HEK293 (cell line): ENCODE results near the gene GPR62.

Experiments used
- CTCF ChIA-PET: fragments of 350-600 bp; formaldehyde crosslinking; extraction: SDS; loops from one replicate; lab custom pipeline; 2021; ENCODE audit warnings: antibody characterized with exemption; lab: Yijun Ruan, JAX
- POLR2A ChIA-PET: fragments of 300-600 bp; formaldehyde crosslinking; extraction: SDS; loops from one replicate; lab custom pipeline; 2020; ENCODE audit warnings: antibody characterized with exemption, inconsistent platforms; lab: Yijun Ruan, JAX
- H3K27ac ChIP-seq: fragments of 200-500 bp; sonication (Bioruptor generic); 2 replicates; pipeline ENCODE4 v1.5.1; 2014; ENCODE audit warnings: low read depth, low read length, control low read depth, inconsistent platforms; ENCODE audit errors: extremely low read depth
- H3K36me3 ChIP-seq, 2 experiments: fragments of 200-500 bp in 1 of 2; sonication (Bioruptor generic) in 1 of 2; 1 replicate in 1 of 2; 2 replicates in 1 of 2; pipeline ENCODE4 v1.5.1; 2014 to 2017; ENCODE audit warnings: inconsistent platforms in 2 of 2, low read length in 2 of 2; ENCODE audit not compliant: control insufficient read depth in 2 of 2, insufficient read depth in 1 of 2
- H3K4me1 ChIP-seq: fragments of 200-500 bp; sonication (Bioruptor generic); 2 replicates; pipeline ENCODE4 v1.5.1; 2014; ENCODE audit warnings: mild to moderate bottlenecking, low read length, inconsistent platforms; ENCODE audit not compliant: control insufficient read depth, insufficient read depth
- H3K4me3 ChIP-seq: 2 replicates; pipeline ENCODE4 v1.5.1; 2011; ENCODE audit warnings: low read depth, mild to moderate bottlenecking, control low read depth, low read length, moderate library complexity
- H3K9me3 ChIP-seq: fragments of 200-500 bp; sonication (Bioruptor generic); 2 replicates; pipeline ENCODE4 v1.5.1; 2014; ENCODE audit warnings: low read depth, low read length, inconsistent platforms; ENCODE audit not compliant: control insufficient read depth, insufficient read depth
- ATF2 ChIP-seq: fragments of 450-650 bp; formaldehyde crosslinking; IDR thresholded peaks from 2 replicates; pipeline ENCODE4 v1.5.1; 2016; ENCODE audit warnings: missing biosample characterization, missing genetic modification characterization, low read depth
- GLI4 ChIP-seq: fragments of 450-650 bp; formaldehyde crosslinking; IDR thresholded peaks from 2 replicates; pipeline ENCODE4 v1.5.1; 2016; ENCODE audit warnings: missing biosample characterization, missing genetic modification characterization
- HIC1 ChIP-seq: fragments of 450-650 bp; formaldehyde crosslinking; IDR thresholded peaks from 2 replicates; pipeline ENCODE4 v1.5.1; 2016; ENCODE audit warnings: missing biosample characterization, missing genetic modification characterization
- KLF16 ChIP-seq: fragments of 450-650 bp; formaldehyde crosslinking; IDR thresholded peaks from 2 replicates; pipeline ENCODE4 v1.5.1; 2017; ENCODE audit warnings: missing biosample characterization, missing genetic modification characterization
- KLF17 ChIP-seq: fragments of 450-650 bp; formaldehyde crosslinking; IDR thresholded peaks from 2 replicates; pipeline ENCODE4 v1.5.1; 2016; ENCODE audit warnings: missing biosample characterization, missing genetic modification characterization
- PRDM1 ChIP-seq: fragments of 450-650 bp; formaldehyde crosslinking; IDR thresholded peaks from 2 replicates; pipeline ENCODE4; 2016; ENCODE audit warnings: missing biosample characterization, missing genetic modification characterization
- SCRT1 ChIP-seq: fragments of 450-650 bp; formaldehyde crosslinking; IDR thresholded peaks from 2 replicates; pipeline ENCODE4 v1.5.1; 2016; ENCODE audit warnings: missing biosample characterization, missing genetic modification characterization, borderline replicate concordance
- SCRT2 ChIP-seq: fragments of 450-650 bp; formaldehyde crosslinking; IDR thresholded peaks from 2 replicates; pipeline ENCODE4 v1.5.1; 2016; ENCODE audit warnings: missing biosample characterization, missing genetic modification characterization
- SP7 ChIP-seq: fragments of 450-650 bp; formaldehyde crosslinking; IDR thresholded peaks from 2 replicates; pipeline ENCODE4 v1.5.1; 2016; ENCODE audit warnings: missing biosample characterization, missing genetic modification characterization
- ZBTB1 ChIP-seq: fragments of 450-650 bp; formaldehyde crosslinking; IDR thresholded peaks from 2 replicates; pipeline ENCODE4 v1.5.1; 2016; ENCODE audit warnings: missing biosample characterization, missing genetic modification characterization
- ZBTB17 ChIP-seq: fragments of 450-650 bp; formaldehyde crosslinking; IDR thresholded peaks from 2 replicates; pipeline ENCODE4 v1.5.1; 2016; ENCODE audit warnings: missing biosample characterization, missing genetic modification characterization
- ZBTB48 ChIP-seq: fragments of 450-650 bp; formaldehyde crosslinking; IDR thresholded peaks from 2 replicates; pipeline ENCODE4 v1.5.1; 2016; ENCODE audit warnings: missing biosample characterization, missing genetic modification characterization
- ZBTB7A ChIP-seq: fragments of 450-650 bp; formaldehyde crosslinking; IDR thresholded peaks from 2 replicates; pipeline ENCODE4 v1.5.1; 2016; ENCODE audit warnings: low read depth, missing biosample characterization, missing genetic modification characterization
- ZFHX2 ChIP-seq: fragments of 450-650 bp; formaldehyde crosslinking; conservative IDR thresholded peaks from 2 replicates; pipeline ENCODE4 v1.5.1; 2016; ENCODE audit warnings: missing biosample characterization, missing genetic modification characterization
- ZNF112 ChIP-seq: fragments of 450-650 bp; formaldehyde crosslinking; IDR thresholded peaks from 2 replicates; pipeline ENCODE4 v1.5.0; 2017; ENCODE audit warnings: missing biosample characterization, missing genetic modification characterization
- ZNF132 ChIP-seq: fragments of 450-650 bp; formaldehyde crosslinking; IDR thresholded peaks from 2 replicates; pipeline ENCODE4 v1.5.1; 2017; ENCODE audit warnings: missing biosample characterization, missing genetic modification characterization, borderline replicate concordance
- ZNF140 ChIP-seq: fragments of 450-650 bp; formaldehyde crosslinking; IDR thresholded peaks from 2 replicates; pipeline ENCODE4 v1.5.1; 2016; ENCODE audit warnings: missing biosample characterization, missing genetic modification characterization
- ZNF274 ChIP-seq, 2 experiments: fragments of 200-500 bp in 1 of 2; fragments of 450-650 bp in 1 of 2; sonication (Bioruptor generic) in 1 of 2; formaldehyde crosslinking in 1 of 2; IDR thresholded peaks; 2 replicates each; pipeline versions ENCODE4 v1.5.1 to v1.6.1; 2014 to 2016; ENCODE audit warnings: borderline replicate concordance in 1 of 2, inconsistent platforms in 1 of 2, low read length in 1 of 2, missing biosample characterization in 1 of 2, missing genetic modification characterization in 1 of 2
- ZNF529 ChIP-seq: fragments of 450-650 bp; formaldehyde crosslinking; IDR thresholded peaks from 2 replicates; pipeline ENCODE4 v1.5.1; 2017; ENCODE audit warnings: missing genetic modification characterization, missing biosample characterization; ENCODE audit not compliant: insufficient replicate concordance
- ZNF600 ChIP-seq: fragments of 450-650 bp; formaldehyde crosslinking; IDR thresholded peaks from 2 replicates; pipeline ENCODE4 v1.5.1; 2016; ENCODE audit warnings: missing biosample characterization, missing genetic modification characterization
- ZNF670 ChIP-seq: fragments of 450-650 bp; formaldehyde crosslinking; IDR thresholded peaks from 2 replicates; pipeline ENCODE4 v1.5.1; 2016; ENCODE audit warnings: missing biosample characterization, missing genetic modification characterization, low read depth
- ZNF837 ChIP-seq: fragments of 450-650 bp; formaldehyde crosslinking; IDR thresholded peaks from 2 replicates; pipeline ENCODE4 v1.5.1; 2016; ENCODE audit warnings: missing biosample characterization, missing genetic modification characterization
- ZSCAN16 ChIP-seq: fragments of 450-650 bp; formaldehyde crosslinking; IDR thresholded peaks from 2 replicates; pipeline ENCODE4 v1.5.1; 2016; ENCODE audit warnings: missing biosample characterization, missing genetic modification characterization

Gene GPR62

GRCh38 chr3:51968883-51969678, 13.9 kb downstream of the GPR62 start (continued):
- TF ChIP-seq ZFHX2 (tag by site-specific recombination) (peak; percentile 91), HIC1 (tag by site-specific recombination) (0 out of 2 replicates have a peak, but pooled peaks have one; percentile 27), ZNF600 (peak; percentile 82), ZBTB17 (peak; percentile 20), ZBTB48 (tag by site-specific recombination) (no peak), ZNF274 (IDR thresholded peaks at IDR 0.05; ENCODE audit: low read length) (no peak), ZNF274 (tag by site-specific recombination; IDR thresholded peaks at IDR 0.05; ENCODE audit: borderline replicate concordance) (no peak), ZBTB7A (tag by site-specific recombination) (no peak), SCRT1 (tag by site-specific recombination) (peak; percentile 89), ZNF112 (tag by site-specific recombination) (no peak), PRDM1 (peak; percentile 84), ZNF140 (tag by site-specific recombination) (no peak), ZNF837 (tag by site-specific recombination) (no peak), KLF17 (tag by site-specific recombination) (0 out of 2 replicates have a peak, but pooled peaks have one; percentile 0), ZNF670 (no peak), ZNF132 (no peak), SCRT2 (tag by site-specific recombination) (peak; percentile 94)

- H3K27ac ChIP-seq: no peak overlapping the region
- TF ChIP-seq HIC1 (tag by site-specific recombination): 0 out of 2 replicates have a peak, but pooled peaks have one; percentile 38
- no peak for TF ChIP-seq ZBTB1
- TF ChIP-seq ZNF837 (tag by site-specific recombination): no peak
- TF ChIP-seq SP7 (tag by site-specific recombination): no peak
- TF ChIP-seq ATF2 (tag by site-specific recombination): no peak
- TF ChIP-seq ZNF529 (tag by site-specific recombination): no peak
- no peak for TF ChIP-seq KLF16 (tag by site-specific recombination)
- TF ChIP-seq ZSCAN16 (tag by site-specific recombination): no peak
- TF ChIP-seq GLI4 (tag by site-specific recombination): no peak
- 0 out of 2 replicates have a peak, but pooled peaks cover 2% of the 10 kb centered on the region for H3K4me1 ChIP-seq
- H3K4me3 ChIP-seq: no peak overlapping the region
- H3K9me3 ChIP-seq: no peaks in the 10 kb centered on the region
- CTCF ChIA-PET: interaction anchor here (1.2 to 1.4 kb wide), 2 partner anchors 27 to 28 kb away, joined by 4 to 9 read pairs; partner anchors contain the start of gene RRP9
- POLR2A ChIA-PET: interaction anchor here (0.6 to 1.6 kb wide), 3 partner anchors 10 to 17 kb away, joined by 3 to 6 read pairs (median 5); no protein-coding TSS in a partner anchor
- H3K36me3 ChIP-seq: peaks cover 0 to 7% of the 10 kb centered on the region in 2 experiments; a peak in 1 of 3 replicates
Measured at GRCh38 chr3:51969841-51970240, 14.7 kb downstream of the GPR62 start.
